Measurements from ENCODE around the gene ITGAD. TPM values are rescaled to one million over a fixed set of nuclear protein-coding genes. Genes with fewer than 3 reads are reported as not detected.

ITGAD gene
- total and polyA plus RNA-seq, 2 of the 8 experiments (the other 6 are each of a cell fraction or from before 2014, with no cell fraction given): 0.06 TPM; not detected in 1

GRCh38 chr16:31413381-31413780, 20.2 kb downstream of the ITGAD start:
- 92% methylated on average over 5 of the region's 5 CpGs; no CpG with 5 or more reads in 1 of the 2 experiments for WGBS, 2 experiments (ENCODE audit: extremely low coverage in 1 of 2, insufficient coverage in 1 of 2, insufficient read length in 1 of 2, insufficient replicate concordance in 2 of 2, low coverage in 1 of 2, low lambda C conversion rate in 2 of 2, missing lambda C conversion rate in 1 of 2)
- no peak for FAIRE-seq
- Histone ChIP-seq H2AFZ (ENCODE audit: low read length) (no peak overlapping the region), H3K14ac (ENCODE audit: insufficient read length) (no peak overlapping the region), H3K79me1 (ENCODE audit: low read depth, low read length) (no peaks in the 10 kb centered on the region), H3K9me3 (ENCODE audit: insufficient read depth in 2 of 2, low read depth in 1 of 2, low read length in 1 of 2) (no peaks in the 10 kb centered on the region), H3K4me2 (ENCODE audit: insufficient read depth in 1 of 2, low read depth in 2 of 2, low read length in 2 of 2) (no peak overlapping the region), H3K36me3 (ENCODE audit: control insufficient read depth in 2 of 4, insufficient read depth in 4 of 4, low read length in 3 of 4) (no peaks in the 10 kb centered on the region), H2BK5ac (ENCODE audit: low read depth, low read length) (no peak overlapping the region), H3K9ac (replicated peaks in 1 of 4; ENCODE audit: extremely low read depth in 1 of 4, low read depth in 3 of 4, low read length in 3 of 4) (no peak overlapping the region), H2BK20ac (ENCODE audit: low read length) (no peak overlapping the region), H4K5ac (ENCODE audit: insufficient read length, low read depth, low read length) (no peak overlapping the region), H4K20me1 (replicated peaks in 1 of 2; ENCODE audit: control insufficient read depth in 1 of 2, insufficient read depth in 2 of 2, low read length in 2 of 2) (no peaks in the 10 kb centered on the region), H2BK12ac (ENCODE audit: low read depth, low read length) (no peak overlapping the region), H2BK15ac (ENCODE audit: low read length) (no peak overlapping the region), H3K4me3 (ENCODE audit: extremely low read depth in 1 of 4, insufficient read depth in 2 of 4, low read depth in 3 of 4, low read length in 4 of 4) (no peak overlapping the region), H2AK5ac (ENCODE audit: low read depth, low read length) (no peak overlapping the region), H3K27me3 (replicated peaks in 1 of 4; ENCODE audit: control insufficient read depth in 3 of 4, extremely low read depth in 1 of 4, insufficient read depth in 3 of 4, low read length in 3 of 4) (no peaks in the 10 kb centered on the region; a peak in 1 of 7 replicates), H4K91ac (replicated peaks; ENCODE audit: insufficient read length, low read length) (no peak overlapping the region), H3K23me2 (ENCODE audit: low read depth, low read length) (peaks cover 2% of the 10 kb centered on the region; the same call in 1 of the 2 replicates), H3K27ac (ENCODE audit: low read depth, low read length) (no peak overlapping the region), H4K8ac (ENCODE audit: extremely low read depth, insufficient read depth, low read length) (no peak overlapping the region), H3K23ac (ENCODE audit: insufficient read length) (no peak overlapping the region), H3K4me1 (replicated peaks in 1 of 4; ENCODE audit: control insufficient read depth in 3 of 4, insufficient read depth in 4 of 4, low read length in 3 of 4) (no peaks in the 10 kb centered on the region), H3K56ac (replicated peaks; ENCODE audit: insufficient read length, low read depth, low read length) (no peak overlapping the region), H3K4ac (replicated peaks; ENCODE audit: insufficient read length, low read depth, low read length) (no peak overlapping the region), H2BK120ac (replicated peaks; ENCODE audit: low read depth, low read length) (no peak overlapping the region), H3K18ac (ENCODE audit: extremely low read depth, low read length) (no peak overlapping the region), H3K79me2 (ENCODE audit: control insufficient read depth in 1 of 2, insufficient read depth in 2 of 2, low read length in 2 of 2) (no peaks in the 10 kb centered on the region)
- ChIA-PET POLR2A (ENCODE audit: partially characterized antibody) (no interaction called here), CTCF (ENCODE audit: partially characterized antibody) (no interaction called here)
- DNase-seq (ENCODE audit: low read depth in 1 of 2, low spot score in 2 of 2): no peak
- no peak for TF ChIP-seq ATF2 (IDR thresholded peaks at IDR 0.05; ENCODE audit: low read length)
- TF ChIP-seq POLR2AphosphoS5 (IDR thresholded peaks at IDR 0.05; ENCODE audit: low read depth, low read length): no peak
- no peak for TF ChIP-seq SIN3A (conservative IDR thresholded peaks at IDR 0.05 in 1 of 2, IDR thresholded peaks at IDR 0.05 in 1 of 2; ENCODE audit: low read depth in 1 of 2, low read length in 2 of 2)
- no peak for TF ChIP-seq EZH2 (IDR thresholded peaks at IDR 0.05; ENCODE audit: low read depth, low read length, severe bottlenecking)
- no peak for TF ChIP-seq SUZ12 (IDR thresholded peaks at IDR 0.05; ENCODE audit: low read length)
- no peak for TF ChIP-seq ASH2L (IDR thresholded peaks at IDR 0.05; ENCODE audit: low read length)
- TF ChIP-seq, protein P1, sequence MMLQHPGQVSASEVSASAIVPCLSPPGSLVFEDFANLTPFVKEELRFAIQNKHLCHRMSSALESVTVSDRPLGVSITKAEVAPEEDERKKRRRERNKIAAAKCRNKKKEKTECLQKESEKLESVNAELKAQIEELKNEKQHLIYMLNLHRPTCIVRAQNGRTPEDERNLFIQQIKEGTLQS (IDR thresholded peaks at IDR 0.05; ENCODE audit: insufficient read depth, low read depth, low read length): no peak
- TF ChIP-seq EGR1 (IDR thresholded peaks at IDR 0.05; ENCODE audit: borderline replicate concordance, low read depth, low read length): no peak
- no peak for TF ChIP-seq HDAC2 (IDR thresholded peaks at IDR 0.05; ENCODE audit: borderline replicate concordance in 1 of 2, low read depth in 2 of 2, low read length in 2 of 2)
- no peak for TF ChIP-seq RNF2 (IDR thresholded peaks at IDR 0.05; ENCODE audit: borderline replicate concordance, low read depth, low read length, missing control alignments, poor library complexity, severe bottlenecking)
- TF ChIP-seq CBX8 (IDR thresholded peaks at IDR 0.05; ENCODE audit: borderline replicate concordance, low read depth, low read length): no peak

All from H1 (cell line).